Duodenal mucosa (tissue), 2 donors: Measurements from ENCODE around the gene MR1.

Experiments used
- H3K27ac ChIP-seq: one replicate; pipeline ENCODE4 v1.7.0; 2013; ENCODE audit warnings: low read depth, low read length
- H3K27me3 ChIP-seq, 2 donors: one replicate each; pipeline ENCODE4 v1.7.0; 2013; ENCODE audit warnings: low read length in 2 of 2, control low read depth in 1 of 2; ENCODE audit not compliant: insufficient read depth in 2 of 2, control insufficient read depth in 1 of 2
- H3K36me3 ChIP-seq, 2 donors: one replicate each; pipeline ENCODE4 v1.7.0; 2013; ENCODE audit warnings: low read length in 2 of 2, control low read depth in 1 of 2; ENCODE audit not compliant: insufficient read depth in 2 of 2, control insufficient read depth in 1 of 2
- H3K4me1 ChIP-seq, 2 donors: one replicate each; pipeline ENCODE4 v1.7.0; 2013; ENCODE audit warnings: low read length in 2 of 2, control low read depth in 1 of 2; ENCODE audit not compliant: insufficient read depth in 2 of 2, control insufficient read depth in 1 of 2
- H3K4me3 ChIP-seq, 2 donors: one replicate each; pipeline ENCODE4 v1.7.0; 2013; ENCODE audit warnings: low read length in 2 of 2, low read depth in 1 of 2
- H3K9ac ChIP-seq, 2 donors: one replicate each; pipeline ENCODE4 v1.7.0; 2013; ENCODE audit warnings: low read length in 2 of 2, low read depth in 1 of 2
- H3K9me3 ChIP-seq, 2 donors: one replicate each; pipeline ENCODE4 v1.7.0; 2013; ENCODE audit warnings: low read length in 2 of 2, control low read depth in 1 of 2; ENCODE audit not compliant: control insufficient read depth in 1 of 2

MR1 gene

DNA sequence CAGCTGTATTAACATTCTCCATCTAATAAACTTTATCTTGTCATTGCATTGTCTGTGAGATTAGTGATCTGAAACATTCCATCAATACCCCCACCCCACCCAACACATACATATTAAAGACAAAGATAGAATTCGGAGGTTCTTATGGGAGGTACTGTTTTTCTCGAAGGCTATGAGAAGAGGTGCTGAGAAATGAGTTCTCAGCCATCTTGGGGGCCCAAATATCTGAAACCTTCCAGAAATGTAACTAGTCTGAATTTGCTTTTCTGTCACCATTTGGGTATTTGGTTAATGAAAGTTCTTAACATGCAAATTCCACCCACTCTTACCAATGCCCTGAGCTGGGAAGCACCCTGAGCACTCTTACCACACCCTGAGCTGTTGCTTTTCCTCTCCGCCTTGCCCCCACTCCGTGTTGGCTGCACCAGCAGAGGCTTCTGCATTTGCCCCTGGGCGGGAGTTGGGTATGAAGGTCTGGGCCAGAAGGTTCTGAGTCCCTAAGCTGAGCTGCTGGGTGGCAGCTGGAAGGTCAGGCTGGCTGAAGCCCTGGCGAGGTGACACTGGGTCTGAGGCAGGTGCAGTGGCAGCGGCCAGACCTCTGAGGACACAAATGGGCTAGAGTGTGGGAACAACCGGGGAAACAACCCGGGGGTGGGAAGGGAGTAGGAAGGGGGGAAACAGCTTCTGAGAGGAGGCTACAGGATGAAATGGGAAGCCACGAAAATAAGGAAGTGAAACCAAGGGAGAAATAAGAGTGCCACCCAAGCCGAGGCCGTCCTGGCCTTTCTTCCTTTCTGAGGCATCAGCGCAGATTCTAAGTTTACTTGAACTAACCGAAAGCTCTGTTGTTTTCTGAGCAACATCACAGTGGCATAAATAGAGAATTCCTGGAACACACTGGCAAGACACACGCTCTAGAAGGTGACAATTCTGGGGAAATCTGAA is 28.4 kb downstream of the MR1 start:
- H3K4me3 ChIP-seq: peak overlapping the region in 1 of 2 donors; percentile 21
- H3K36me3 ChIP-seq: no peaks in the 10 kb centered on the region
- peaks cover 7 to 12% of the 10 kb centered on the region in 2 donors for H3K9me3 ChIP-seq
- no peaks in the 10 kb centered on the region for H3K27me3 ChIP-seq
- H3K27ac ChIP-seq: no peak overlapping the region
- peaks cover 0 to 11% of the 10 kb centered on the region in 2 donors for H3K4me1 ChIP-seq
- H3K9ac ChIP-seq: no peak overlapping the region

DNA sequence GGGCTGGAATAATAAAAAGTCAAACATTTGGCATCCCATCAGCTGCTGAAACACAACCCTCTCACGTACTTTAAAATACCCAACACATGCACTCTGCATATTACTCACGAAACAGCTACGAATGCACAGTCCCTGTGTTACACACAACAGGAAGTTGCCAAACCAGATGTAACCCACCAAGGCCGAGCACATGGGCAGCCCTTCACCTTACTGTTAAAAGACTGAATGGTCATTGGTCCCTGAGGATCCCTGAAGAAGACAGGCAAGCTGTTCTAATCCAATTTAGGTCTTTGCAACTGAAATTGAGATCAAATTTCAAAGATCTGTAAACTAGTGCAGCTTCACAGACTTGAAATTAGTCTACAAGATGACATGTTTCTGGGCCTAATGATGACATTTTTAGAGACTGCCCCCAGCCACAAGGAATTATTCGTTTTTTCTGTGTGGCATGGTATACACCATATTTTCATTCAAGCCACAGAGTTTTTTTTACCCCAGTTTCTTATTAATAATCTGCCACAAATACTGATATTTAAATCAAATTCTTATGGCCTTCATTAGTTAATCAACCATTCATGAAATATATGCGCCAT is 29.1 kb downstream of the MR1 start:
- Histone ChIP-seq H3K4me3 (no peak overlapping the region), H3K9me3 (peaks cover 7 to 12% of the 10 kb centered on the region in 2 donors), H3K27me3 (no peaks in the 10 kb centered on the region), H3K9ac (no peak overlapping the region), H3K36me3 (no peaks in the 10 kb centered on the region), H3K27ac (no peak overlapping the region), H3K4me1 (peaks cover 0 to 11% of the 10 kb centered on the region in 2 donors)

- Histone ChIP-seq H3K27me3 (no peaks in the 10 kb centered on the region), H3K27ac (no peak overlapping the region), H3K9ac (no peak overlapping the region), H3K9me3 (peaks cover 4 to 8% of the 10 kb centered on the region in 2 donors), H3K36me3 (no peaks in the 10 kb centered on the region), H3K4me3 (no peak overlapping the region), H3K4me1 (peaks cover 0 to 11% of the 10 kb centered on the region in 2 donors)
Measured at GRCh38 chr1:181064011-181064623, 30.3 kb downstream of the MR1 start.

GRCh38 chr1:181064702-181065101 is 30.9 kb downstream of the MR1 start:
- Histone ChIP-seq H3K9ac (no peak overlapping the region), H3K4me3 (no peak overlapping the region), H3K9me3 (peaks cover 0 to 2% of the 10 kb centered on the region in 2 donors), H3K36me3 (no peaks in the 10 kb centered on the region), H3K27me3 (no peaks in the 10 kb centered on the region), H3K27ac (no peak overlapping the region), H3K4me1 (peaks cover 0 to 11% of the 10 kb centered on the region in 2 donors)

DNA sequence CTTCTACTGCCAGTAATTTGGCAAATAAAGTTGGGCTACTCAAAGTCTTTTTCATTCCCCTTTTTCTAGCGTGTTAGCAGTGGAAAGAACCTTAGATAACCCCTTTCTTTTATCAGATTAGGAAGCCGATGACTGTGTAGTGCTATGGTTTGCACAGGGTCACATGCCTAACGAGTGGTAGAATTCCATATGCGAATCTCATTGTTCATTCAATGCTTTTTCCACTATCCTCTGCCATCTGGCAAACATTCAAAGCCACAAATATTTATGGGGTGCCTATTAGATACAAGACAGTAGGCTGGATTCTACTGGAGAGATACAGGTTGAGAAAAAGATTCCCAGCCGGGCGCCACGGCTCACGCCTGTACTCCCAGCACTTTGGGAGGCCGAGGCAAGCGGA is 39.9 kb downstream of the MR1 start:
- Histone ChIP-seq H3K27me3 (peaks cover 0 to 3% of the 10 kb centered on the region in 2 donors), H3K36me3 (no peaks in the 10 kb centered on the region), H3K9me3 (no peaks in the 10 kb centered on the region), H3K9ac (no peak overlapping the region), H3K27ac (no peak overlapping the region), H3K4me3 (no peak overlapping the region), H3K4me1 (no peaks in the 10 kb centered on the region)

GRCh38 chr1:181075766-181076350 is 42.1 kb downstream of the MR1 start:
- Histone ChIP-seq H3K27ac (no peak overlapping the region), H3K4me1 (no peaks in the 10 kb centered on the region), H3K27me3 (peaks cover 0 to 3% of the 10 kb centered on the region in 2 donors), H3K9ac (no peak overlapping the region), H3K9me3 (no peaks in the 10 kb centered on the region), H3K36me3 (no peaks in the 10 kb centered on the region), H3K4me3 (no peak overlapping the region)

DNA sequence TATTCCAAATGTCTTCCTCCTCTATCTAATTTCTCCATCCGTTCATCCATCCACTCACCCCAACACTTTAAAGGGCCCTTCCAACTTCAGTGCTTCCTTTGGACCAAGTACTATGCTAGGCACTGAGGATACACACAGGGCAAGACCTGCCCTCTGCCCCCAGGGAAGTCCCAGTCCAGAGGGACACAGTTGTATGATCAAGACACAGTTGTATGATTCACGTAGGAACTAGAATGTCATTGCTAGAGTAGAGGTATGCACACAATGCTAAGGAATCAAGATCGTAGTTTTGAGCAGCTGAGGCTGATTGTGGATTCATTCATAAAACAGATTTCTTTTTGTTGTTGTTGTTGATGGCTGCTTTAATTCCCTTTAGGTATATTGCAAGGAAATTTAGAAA is 43.1 kb downstream of the MR1 start:
- Histone ChIP-seq H3K36me3 (no peaks in the 10 kb centered on the region), H3K9ac (no peak overlapping the region), H3K4me1 (no peaks in the 10 kb centered on the region), H3K9me3 (no peaks in the 10 kb centered on the region), H3K4me3 (no peak overlapping the region), H3K27me3 (peaks cover 0 to 3% of the 10 kb centered on the region in 2 donors), H3K27ac (no peak overlapping the region)

GRCh38 chr1:181077576-181078242 is 43.9 kb downstream of the MR1 start:
- Histone ChIP-seq H3K4me3 (no peak overlapping the region), H3K27ac (no peak overlapping the region), H3K9me3 (no peaks in the 10 kb centered on the region), H3K9ac (no peak overlapping the region), H3K36me3 (no peaks in the 10 kb centered on the region), H3K4me1 (no peaks in the 10 kb centered on the region), H3K27me3 (peaks cover 0 to 3% of the 10 kb centered on the region in 2 donors)

DNA sequence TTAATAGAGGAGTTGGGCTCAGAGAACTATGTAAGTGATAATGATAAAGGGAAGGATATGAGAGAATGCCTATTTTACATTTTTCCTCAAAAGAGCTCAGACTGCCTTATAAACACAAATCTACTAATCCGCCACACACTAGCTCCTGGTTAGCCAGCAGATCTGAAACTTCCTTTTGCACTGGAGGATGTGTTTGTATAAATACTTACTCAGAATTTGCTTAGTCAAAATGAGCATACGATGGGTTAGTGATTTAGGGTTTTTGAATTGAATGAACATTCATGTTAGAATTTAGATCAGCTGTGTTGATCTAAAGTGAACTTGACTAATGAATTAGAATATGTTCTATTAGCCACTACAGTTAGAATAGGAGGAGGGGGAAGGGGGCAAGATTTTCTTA is 45.6 kb downstream of the MR1 start:
- peaks cover 0 to 3% of the 10 kb centered on the region in 2 donors for H3K27me3 ChIP-seq
- peaks cover 0 to 3% of the 10 kb centered on the region in 2 donors for H3K4me1 ChIP-seq
- no peaks in the 10 kb centered on the region for H3K9me3 ChIP-seq
- H3K36me3 ChIP-seq: no peaks in the 10 kb centered on the region
- no peak overlapping the region for H3K4me3 ChIP-seq
- no peak overlapping the region for H3K27ac ChIP-seq
- no peak overlapping the region for H3K9ac ChIP-seq
